NCI-H524 treated with DMSO at 0.1 percent for 48 hours (cell line): ENCODE measurements around the gene ARHGEF1.
"Not testable (repeated sequence)": the region's sequence is repeated elsewhere in the genome, so short reads cannot be mapped to it uniquely, and the experiment has no call there.

Source experiments
- DNase-seq: peaks from one replicate; lab custom pipeline; 2025; lab: John Stamatoyannopoulos, UW

ARHGEF1 gene

GRCh38 chr19:41863209-41863931 is 19.6 kb upstream of the ARHGEF1 start:
- no peak for DNase-seq

GRCh38 chr19:41864374-41864773 is 18.6 kb upstream of the ARHGEF1 start:
- DNase-seq, result no peak

GRCh38 chr19:41866284-41866683 is 16.7 kb upstream of the ARHGEF1 start:
- no peak for DNase-seq

- DNase-seq, result no peak
Observed at GRCh38 chr19:41868120-41868988, 14.6 kb upstream of the ARHGEF1 start.

GRCh38 chr19:41868989-41869300 is 14.0 kb upstream of the ARHGEF1 start:
- no peak for DNase-seq

GRCh38 chr19:41869374-41869955 is 13.5 kb upstream of the ARHGEF1 start:
- no peak for DNase-seq

- no peak for DNase-seq
Observed at GRCh38 chr19:41870401-41870873, 12.5 kb upstream of the ARHGEF1 start.

GRCh38 chr19:41871573-41872383 is 11.2 kb upstream of the ARHGEF1 start:
- no peak for DNase-seq

GRCh38 chr19:41872384-41872774 is 10.6 kb upstream of the ARHGEF1 start:
- DNase-seq, result no peak

GRCh38 chr19:41872775-41873647 is 10.0 kb upstream of the ARHGEF1 start:
- DNase-seq, result no peak

- not testable (repeated sequence) for DNase-seq
Observed at GRCh38 chr19:41875973-41876372, 7.0 kb upstream of the ARHGEF1 start.

- no peak for DNase-seq
Observed at GRCh38 chr19:41876847-41877832, 5.8 kb upstream of the ARHGEF1 start, which contains the start of gene CD79A. Gene CD79A, plus strand, starts transcription at chr19:41877279. Its CDS starts 26 bp downstream, at chr19:41877305.

- no peak for DNase-seq
Observed at GRCh38 chr19:41877916-41878905, 4.8 kb upstream of the ARHGEF1 start.

GRCh38 chr19:41879080-41879479 is 3.9 kb upstream of the ARHGEF1 start:
- DNase-seq, result no peak

- DNase-seq, result no peak
Observed at GRCh38 chr19:41879670-41880328, 3.2 kb upstream of the ARHGEF1 start.

- DNase-seq, result no peak
Observed at GRCh38 chr19:41880329-41880708, 2.7 kb upstream of the ARHGEF1 start.

- DNase-seq, result no peak
Observed at GRCh38 chr19:41883463-41883820, 458 bp downstream of the ARHGEF1 start.
